KMS-11 (cell line): ENCODE data around the gene COQ8B.
"Not testable (repeated sequence)": the region's sequence is repeated elsewhere in the genome, so short reads cannot be mapped to it uniquely, and the experiment has no call there.

Experiments used
- H2AFZ ChIP-seq: fragments of 200-600 bp; sonication (generic); 2 replicates; pipeline ENCODE4 v1.6.1; 2016; ENCODE audit warnings: antibody characterized with exemption, mixed run types, low read depth
- H3K27ac ChIP-seq: fragments of 200-600 bp; sonication (generic); 2 replicates; pipeline ENCODE4 v1.6.1; 2016; ENCODE audit warnings: mild to moderate bottlenecking, mixed run types
- H3K27me3 ChIP-seq: fragments of 200-600 bp; sonication (generic); 2 replicates; pipeline ENCODE4 v1.6.1; 2017; ENCODE audit warnings: mild to moderate bottlenecking, low read depth, mixed run types, moderate library complexity; ENCODE audit not compliant: insufficient read depth
- H3K36me3 ChIP-seq: fragments of 200-600 bp; sonication (generic); 2 replicates; pipeline ENCODE4 v1.6.1; 2017; ENCODE audit warnings: mild to moderate bottlenecking, mixed run types; ENCODE audit not compliant: insufficient read depth
- H3K4me1 ChIP-seq: fragments of 200-600 bp; sonication (generic); 2 replicates; pipeline ENCODE4 v1.6.1; 2016; ENCODE audit warnings: mild to moderate bottlenecking, low read depth, mixed run types; ENCODE audit not compliant: poor library complexity, severe bottlenecking
- H3K4me2 ChIP-seq: fragments of 200-600 bp; sonication (generic); 2 replicates; pipeline ENCODE4 v1.7.0; 2016; ENCODE audit warnings: mild to moderate bottlenecking, mixed run types
- H3K4me3 ChIP-seq: fragments of 200-600 bp; sonication (generic); IDR thresholded peaks from 2 replicates; pipeline ENCODE4 v1.6.1; 2017; ENCODE audit warnings: low read depth, low read length, mixed read lengths; ENCODE audit not compliant: insufficient read depth
- H3K79me2 ChIP-seq: fragments of 200-600 bp; sonication (generic); 2 replicates; pipeline ENCODE4 v1.6.1; 2016; ENCODE audit warnings: low read depth, mixed run types; ENCODE audit not compliant: insufficient read depth
- H3K9ac ChIP-seq: fragments of 200-600 bp; sonication (generic); 2 replicates; pipeline ENCODE4 v1.6.1; 2016; ENCODE audit warnings: mild to moderate bottlenecking, mixed run types
- H4K20me1 ChIP-seq: fragments of 200-600 bp; sonication (generic); 2 replicates; pipeline ENCODE4 v1.6.1; 2016; ENCODE audit warnings: mild to moderate bottlenecking, mixed run types; ENCODE audit not compliant: insufficient read depth
- CTCF ChIP-seq: fragments of 200-600 bp; sonication (generic); conservative IDR thresholded peaks from 2 replicates; pipeline ENCODE4 v1.6.1; 2017; ENCODE audit warnings: low read depth, mild to moderate bottlenecking, antibody characterized with exemption, low read length, moderate library complexity, mixed read lengths

Gene COQ8B

GRCh38 chr19:40737102-40737644 is 20.5 kb upstream of the COQ8B start:
- H3K27me3 ChIP-seq: no peaks in the 10 kb centered on the region
- no peaks in the 10 kb centered on the region for H3K79me2 ChIP-seq
- no peaks in the 10 kb centered on the region for H3K36me3 ChIP-seq
- H3K9ac ChIP-seq: no peak overlapping the region
- no peak for TF ChIP-seq CTCF
- no peak overlapping the region for H3K4me3 ChIP-seq
- no peak overlapping the region for H3K27ac ChIP-seq
- H2AFZ ChIP-seq: no peak overlapping the region
- no peaks in the 10 kb centered on the region for H4K20me1 ChIP-seq
- H3K4me1 ChIP-seq: no peaks in the 10 kb centered on the region
- H3K4me2 ChIP-seq: no peak overlapping the region

GRCh38 chr19:40736661-40737060 is 20.0 kb upstream of the COQ8B start:
- H3K36me3 ChIP-seq: no peaks in the 10 kb centered on the region
- no peaks in the 10 kb centered on the region for H3K4me1 ChIP-seq
- H3K79me2 ChIP-seq: no peaks in the 10 kb centered on the region
- no peak overlapping the region for H3K27ac ChIP-seq
- no peak overlapping the region for H3K4me2 ChIP-seq
- no peak for TF ChIP-seq CTCF
- H3K9ac ChIP-seq: no peak overlapping the region
- H4K20me1 ChIP-seq: no peaks in the 10 kb centered on the region
- no peak overlapping the region for H2AFZ ChIP-seq
- H3K27me3 ChIP-seq: no peaks in the 10 kb centered on the region
- H3K4me3 ChIP-seq: no peak overlapping the region

- Histone ChIP-seq H3K27me3 (no peaks in the 10 kb centered on the region), H3K4me1 (no peaks in the 10 kb centered on the region), H3K27ac (no peak overlapping the region), H3K9ac (no peak overlapping the region), H2AFZ (no peak overlapping the region), H3K36me3 (no peaks in the 10 kb centered on the region), H3K4me3 (no peak overlapping the region), H4K20me1 (no peaks in the 10 kb centered on the region), H3K79me2 (no peaks in the 10 kb centered on the region), H3K4me2 (no peak overlapping the region)
- no peak for TF ChIP-seq CTCF
Measured at GRCh38 chr19:40735013-40735771, 18.5 kb upstream of the COQ8B start.

- Histone ChIP-seq H2AFZ (no peak overlapping the region), H3K4me2 (no peak overlapping the region), H4K20me1 (no peaks in the 10 kb centered on the region), H3K27me3 (no peaks in the 10 kb centered on the region), H3K4me1 (no peaks in the 10 kb centered on the region), H3K79me2 (no peaks in the 10 kb centered on the region), H3K4me3 (no peak overlapping the region), H3K27ac (no peak overlapping the region), H3K9ac (no peak overlapping the region), H3K36me3 (no peaks in the 10 kb centered on the region)
- TF ChIP-seq CTCF: no peak
Measured at GRCh38 chr19:40733149-40733548, 16.5 kb upstream of the COQ8B start.

GRCh38 chr19:40732304-40732703 is 15.6 kb upstream of the COQ8B start:
- H4K20me1 ChIP-seq, H3K4me1 ChIP-seq, H3K27me3 ChIP-seq, H3K36me3 ChIP-seq, H3K4me2 ChIP-seq, H3K27ac ChIP-seq, H3K4me3 ChIP-seq, H2AFZ ChIP-seq, H3K9ac ChIP-seq, H3K79me2 ChIP-seq: not testable (repeated sequence)

- not testable (repeated sequence) for H3K9ac ChIP-seq, H2AFZ ChIP-seq, H3K4me3 ChIP-seq, H3K27me3 ChIP-seq, H3K4me2 ChIP-seq, H3K36me3 ChIP-seq, H3K79me2 ChIP-seq, H3K27ac ChIP-seq, H3K4me1 ChIP-seq, H4K20me1 ChIP-seq
Measured at GRCh38 chr19:40730065-40730464, 13.4 kb upstream of the COQ8B start.
